ENCODE data around the gene ADAM22. TPM values are rescaled to one million over a fixed set of nuclear protein-coding genes. Genes with fewer than 3 reads are reported as not detected.

ADAM22 gene
- total and polyA plus RNA-seq, 12 donors, result 0.19 to 3.7 (median 1.5) TPM

GRCh38 chr7:88020953-88021665 lies 87.1 kb downstream of the ADAM22 start:
- DNase-seq, result no peak
- H3K27ac ChIP-seq, result no peak overlapping the region
- WGBS, 2 donors, result 74 to 85% methylated on average over 2 of the region's 2 CpGs
- no peaks in the 10 kb centered on the region for H3K36me3 ChIP-seq
- no peaks in the 10 kb centered on the region for H3K27me3 ChIP-seq
- no peaks in the 10 kb centered on the region for H3K4me1 ChIP-seq
- H3K9me3 ChIP-seq, result peaks cover 0 to 17% (median 2%) of the 10 kb centered on the region in 11 donors
- no peak for ATAC-seq
- H3K4me3 ChIP-seq, result no peak overlapping the region
- intact Hi-C loops (cut with DNase I), result loop anchor here in 1 of 10 donors (10.0 kb wide), 1 partner anchor 216 kb away; no protein-coding TSS in a partner anchor
- TF ChIP-seq CTCF (IDR thresholded peaks at IDR 0.05), result no peak

DNA sequence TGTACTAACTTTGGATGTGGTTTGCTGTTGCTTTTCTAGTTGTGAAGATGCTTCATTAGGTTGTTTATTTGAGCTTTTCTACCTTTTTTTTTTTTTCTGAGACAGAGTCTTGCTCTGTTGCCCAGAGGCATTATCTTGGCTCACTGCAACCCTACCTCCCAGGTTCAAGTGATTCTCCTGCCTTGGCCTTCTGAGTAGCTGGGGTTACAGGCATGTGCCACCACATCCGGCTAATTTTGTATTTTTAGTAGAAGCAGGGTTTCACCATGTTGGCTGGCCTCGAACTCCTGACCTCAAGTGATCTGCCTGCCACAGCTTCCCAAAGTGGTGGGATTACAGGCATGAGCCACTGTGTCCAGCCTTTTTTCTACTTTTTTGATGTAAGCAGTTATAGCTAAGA lies 93.7 kb downstream of the ADAM22 start:
- ATAC-seq (no peak), DNase-seq (no peak)
- intact Hi-C loops (cut with DNase I), result loop anchor here in 1 of 10 donors (10.0 kb wide), 1 partner anchor 223 kb away; no protein-coding TSS in a partner anchor
- H3K27me3 ChIP-seq, result no peaks in the 10 kb centered on the region
- peaks cover 0 to 62% (median 24%) of the 10 kb centered on the region in 11 donors for H3K9me3 ChIP-seq
- H3K4me3 ChIP-seq, result no peak overlapping the region
- TF ChIP-seq CTCF (IDR thresholded peaks at IDR 0.05), result no peak
- no peaks in the 10 kb centered on the region for H3K4me1 ChIP-seq
- no peak overlapping the region for H3K27ac ChIP-seq
- no peaks in the 10 kb centered on the region for H3K36me3 ChIP-seq
- WGBS, 2 donors, result 90 to 97% methylated on average over 2 of the region's 2 CpGs

- Histone ChIP-seq H3K27me3 (no peaks in the 10 kb centered on the region), H3K36me3 (no peaks in the 10 kb centered on the region), H3K4me1 (no peaks in the 10 kb centered on the region), H3K4me3 (no peak overlapping the region), H3K9me3 (peaks cover 0 to 35% (median 20%) of the 10 kb centered on the region in 11 donors), H3K27ac (no peak overlapping the region)
- WGBS, 2 donors, result 78 to 82% methylated on average over 7 of the region's 7 CpGs
- no peak for TF ChIP-seq CTCF (IDR thresholded peaks at IDR 0.05)
- intact Hi-C loops (cut with DNase I), result no loop called here
- no peak for DNase-seq
- ATAC-seq, result peak in 4 of 8 donors; percentile 42 to 57 (median 54)
Measured at GRCh38 chr7:88034083-88034695, 100.1 kb downstream of the ADAM22 start.

GRCh38 chr7:88037050-88037449 lies 103.0 kb downstream of the ADAM22 start:
- no peak for ATAC-seq
- Histone ChIP-seq H3K27me3 (no peaks in the 10 kb centered on the region), H3K4me1 (no peaks in the 10 kb centered on the region), H3K27ac (no peak overlapping the region), H3K36me3 (no peaks in the 10 kb centered on the region), H3K9me3 (peaks cover 0 to 7% (median 2%) of the 10 kb centered on the region in 11 donors), H3K4me3 (no peak overlapping the region)
- WGBS, 2 donors, result 96% methylated on average over 3 of the region's 3 CpGs
- no peak for TF ChIP-seq CTCF (IDR thresholded peaks at IDR 0.05)
- intact Hi-C loops (cut with DNase I), result no loop called here
- no peak for DNase-seq

All from heart right ventricle (tissue), 16 donors.